Loucy (cell line): Measurements from ENCODE around the gene MYO9A.

Source experiments
- H2AFZ ChIP-seq: fragments of 200-600 bp; sonication (generic); 2 replicates; pipeline ENCODE4 v1.6.0; 2016; ENCODE audit warnings: antibody characterized with exemption, mild to moderate bottlenecking, low read length, moderate library complexity
- H3F3A ChIP-seq: fragments of 200-600 bp; 2 replicates; pipeline ENCODE4 v1.6.0; 2016; ENCODE audit warnings: antibody characterized with exemption, low read depth, mild to moderate bottlenecking
- H3K27me3 ChIP-seq: fragments of 200-600 bp; sonication (generic); 2 replicates; pipeline ENCODE4 v1.6.1; 2014; ENCODE audit warnings: low read length, mild to moderate bottlenecking; ENCODE audit not compliant: insufficient read depth, poor library complexity, severe bottlenecking
- H3K36me3 ChIP-seq: fragments of 200-600 bp; sonication (generic); 2 replicates; pipeline ENCODE4 v1.6.1; 2016; ENCODE audit warnings: low read length; ENCODE audit not compliant: insufficient read depth
- H3K4me1 ChIP-seq: fragments of 200-600 bp; sonication (generic); 2 replicates; pipeline ENCODE4 v1.5.1; 2014; ENCODE audit warnings: low read length, mild to moderate bottlenecking; ENCODE audit not compliant: insufficient read depth, poor library complexity, severe bottlenecking
- H3K4me2 ChIP-seq: fragments of 200-600 bp; sonication (generic); 2 replicates; pipeline ENCODE4 v1.6.0; 2014; ENCODE audit warnings: antibody characterized with exemption, low read length, low read depth, mild to moderate bottlenecking; ENCODE audit not compliant: poor library complexity, severe bottlenecking
- H3K4me3 ChIP-seq: fragments of 200-600 bp; sonication (generic); 2 replicates; pipeline ENCODE4 v1.5.1; 2014; ENCODE audit warnings: low read length, mild to moderate bottlenecking, mixed read lengths; ENCODE audit not compliant: poor library complexity, severe bottlenecking
- H3K79me2 ChIP-seq: fragments of 200-600 bp; sonication (generic); 2 replicates; pipeline ENCODE4 v1.6.1; 2014; ENCODE audit warnings: low read length; ENCODE audit not compliant: insufficient read depth
- H3K9ac ChIP-seq: fragments of 200-600 bp; sonication (generic); 2 replicates; pipeline ENCODE4 v1.6.0; 2014; ENCODE audit warnings: mild to moderate bottlenecking, low read depth, low read length, moderate library complexity; ENCODE audit not compliant: poor library complexity, severe bottlenecking
- H3K9me2 ChIP-seq: fragments of 200-600 bp; sonication (generic); replicated peaks from 2 replicates; pipeline ENCODE4 v1.6.1; 2016; ENCODE audit warnings: low read depth, low read length, mixed read lengths
- H3K9me3 ChIP-seq: fragments of 200-600 bp; sonication (generic); 2 replicates; pipeline ENCODE4 v1.6.1; 2014; ENCODE audit warnings: mild to moderate bottlenecking, antibody characterized with exemption, low read length, low read depth; ENCODE audit not compliant: insufficient read depth
- H4K20me1 ChIP-seq: fragments of 200-600 bp; sonication (generic); 2 replicates; pipeline ENCODE4 v1.6.0; 2014; ENCODE audit warnings: antibody characterized with exemption, low read length, mild to moderate bottlenecking; ENCODE audit not compliant: insufficient read depth, poor library complexity, severe bottlenecking
- CTCF ChIP-seq: fragments of 200-600 bp; sonication (generic); conservative IDR thresholded peaks from 2 replicates; pipeline ENCODE4 v1.5.1; 2014; ENCODE audit warnings: mild to moderate bottlenecking, antibody characterized with exemption, low read length
- EZH2phosphoT487 ChIP-seq: fragments of 200-600 bp; IDR thresholded peaks from 2 replicates; pipeline ENCODE4 v1.6.1; 2018; ENCODE audit warnings: antibody characterized with exemption, mild to moderate bottlenecking, moderate library complexity, borderline replicate concordance

MYO9A gene

GRCh38 chr15:72117486-72118016 is 399 bp downstream of the MYO9A start:
- H3K9me3 ChIP-seq, result no peaks in the 10 kb centered on the region
- H3K27me3 ChIP-seq, result no peaks in the 10 kb centered on the region
- TF ChIP-seq EZH2phosphoT487, result no peak
- TF ChIP-seq CTCF, result no peak
- no peaks in the 10 kb centered on the region for H3K36me3 ChIP-seq
- peaks cover 55% of the 10 kb centered on the region for H3K79me2 ChIP-seq
- no peaks in the 10 kb centered on the region for H3F3A ChIP-seq
- peaks cover 48% of the 10 kb centered on the region for H3K4me1 ChIP-seq
- H3K9ac ChIP-seq, result peak overlapping the region; percentile 68
- peak overlapping the region; percentile 96 for H3K4me3 ChIP-seq
- peak overlapping the region; percentile 82 for H2AFZ ChIP-seq
- peak overlapping the region; percentile 83 for H3K4me2 ChIP-seq
- no peaks in the 10 kb centered on the region for H3K9me2 ChIP-seq
- peaks cover 37% of the 10 kb centered on the region for H4K20me1 ChIP-seq

- H3K27me3 ChIP-seq, result no peaks in the 10 kb centered on the region
- H3K79me2 ChIP-seq, result peaks cover 60% of the 10 kb centered on the region
- peaks cover 41% of the 10 kb centered on the region for H4K20me1 ChIP-seq
- H2AFZ ChIP-seq, result peak overlapping the region; percentile 82
- peaks cover 54% of the 10 kb centered on the region for H3K4me1 ChIP-seq
- H3K9me2 ChIP-seq, result no peaks in the 10 kb centered on the region
- H3K9me3 ChIP-seq, result no peaks in the 10 kb centered on the region
- peak overlapping the region; percentile 68 for H3K9ac ChIP-seq
- H3F3A ChIP-seq, result no peaks in the 10 kb centered on the region
- H3K36me3 ChIP-seq, result no peaks in the 10 kb centered on the region
- TF ChIP-seq EZH2phosphoT487, result no peak
- TF ChIP-seq CTCF, result no peak
- peak overlapping the region; percentile 83 for H3K4me2 ChIP-seq
- peak overlapping the region; percentile 96 for H3K4me3 ChIP-seq
Observed at GRCh38 chr15:72116731-72117485, 1.0 kb downstream of the MYO9A start.

GRCh38 chr15:72113347-72114031 is 4.5 kb downstream of the MYO9A start:
- Histone ChIP-seq H3K79me2 (peaks cover 84% of the 10 kb centered on the region), H3K36me3 (no peaks in the 10 kb centered on the region), H3K4me2 (peak overlapping the region; percentile 83), H4K20me1 (peaks cover 41% of the 10 kb centered on the region), H3K27me3 (no peaks in the 10 kb centered on the region), H3F3A (no peaks in the 10 kb centered on the region), H3K9me3 (no peaks in the 10 kb centered on the region), H3K4me3 (peak overlapping the region; percentile 96), H3K4me1 (peaks cover 47% of the 10 kb centered on the region), H3K9ac (peak overlapping the region; percentile 68), H3K9me2 (no peaks in the 10 kb centered on the region), H2AFZ (no peak overlapping the region)
- no peak for TF ChIP-seq EZH2phosphoT487
- TF ChIP-seq CTCF, result no peak
